ENCODE measurements around the gene MTUS2. TPM values are rescaled to one million over a fixed set of nuclear protein-coding genes. Genes with fewer than 3 reads are reported as not detected.
"Not testable (repeated sequence)": the region's sequence is repeated elsewhere in the genome, so short reads cannot be mapped to it uniquely, and the experiment has no call there.

Gene MTUS2
- total RNA-seq, 1 donor from 2014 or later = 4.1 TPM

DNA sequence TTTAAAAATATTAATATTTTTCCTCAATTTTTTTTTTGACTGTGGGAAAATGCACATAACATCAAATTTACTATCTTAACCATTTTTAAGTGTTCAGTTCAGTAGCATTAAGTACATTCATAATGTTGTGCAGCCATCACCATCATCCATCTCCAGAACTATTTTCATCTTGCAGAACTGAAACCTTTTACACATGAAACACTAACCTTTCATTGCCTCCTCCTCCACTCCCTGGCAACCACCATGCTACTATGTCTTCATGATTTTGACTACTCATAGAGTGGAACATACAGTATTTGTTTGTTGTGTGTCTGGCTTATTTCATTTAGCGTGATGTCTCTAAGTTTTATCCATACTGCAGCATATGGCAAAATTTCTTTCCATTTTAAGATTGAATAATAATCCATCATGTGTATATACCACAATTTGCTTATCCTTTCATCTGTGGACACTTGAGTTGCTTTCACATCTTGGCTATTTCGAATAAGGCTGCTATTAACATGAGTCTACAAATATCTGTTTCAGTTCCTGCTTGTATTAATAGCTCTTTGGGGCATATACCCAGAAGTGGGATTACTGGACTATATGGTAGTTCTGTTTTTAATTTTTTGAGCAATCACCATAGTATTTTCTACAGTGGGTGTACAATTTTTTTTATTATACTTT lies 376.4 kb downstream of the MTUS2 start:
- DNase-seq (ENCODE audit: extremely low spot score, unreplicated experiment) = no peak
- no peaks in the 10 kb centered on the region for H3K27me3 Mint-ChIP-seq
- H3K4me3 Mint-ChIP-seq = no peak overlapping the region
- H3K36me3 Mint-ChIP-seq = no peaks in the 10 kb centered on the region
- TF ChIP-seq, protein P1, sequence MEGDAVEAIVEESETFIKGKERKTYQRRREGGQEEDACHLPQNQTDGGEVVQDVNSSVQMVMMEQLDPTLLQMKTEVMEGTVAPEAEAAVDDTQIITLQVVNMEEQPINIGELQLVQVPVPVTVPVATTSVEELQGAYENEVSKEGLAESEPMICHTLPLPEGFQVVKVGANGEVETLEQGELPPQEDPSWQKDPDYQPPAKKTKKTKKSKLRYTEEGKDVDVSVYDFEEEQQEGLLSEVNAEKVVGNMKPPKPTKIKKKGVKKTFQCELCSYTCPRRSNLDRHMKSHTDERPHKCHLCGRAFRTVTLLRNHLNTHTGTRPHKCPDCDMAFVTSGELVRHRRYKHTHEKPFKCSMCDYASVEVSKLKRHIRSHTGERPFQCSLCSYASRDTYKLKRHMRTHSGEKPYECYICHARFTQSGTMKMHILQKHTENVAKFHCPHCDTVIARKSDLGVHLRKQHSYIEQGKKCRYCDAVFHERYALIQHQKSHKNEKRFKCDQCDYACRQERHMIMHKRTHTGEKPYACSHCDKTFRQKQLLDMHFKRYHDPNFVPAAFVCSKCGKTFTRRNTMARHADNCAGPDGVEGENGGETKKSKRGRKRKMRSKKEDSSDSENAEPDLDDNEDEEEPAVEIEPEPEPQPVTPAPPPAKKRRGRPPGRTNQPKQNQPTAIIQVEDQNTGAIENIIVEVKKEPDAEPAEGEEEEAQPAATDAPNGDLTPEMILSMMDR (conservative IDR thresholded peaks at IDR 0.05) = no peak
- H3K9me3 Mint-ChIP-seq = peaks cover 3% of the 10 kb centered on the region
- H3K4me1 Mint-ChIP-seq (ENCODE audit: unreplicated experiment) = no peaks in the 10 kb centered on the region
- no peak overlapping the region for H3K27ac Mint-ChIP-seq

- DNase-seq (ENCODE audit: extremely low spot score, unreplicated experiment); H3K4me1 Mint-ChIP-seq (ENCODE audit: unreplicated experiment); H3K27me3 Mint-ChIP-seq; H3K36me3 Mint-ChIP-seq; H3K9me3 Mint-ChIP-seq; H3K27ac Mint-ChIP-seq; H3K4me3 Mint-ChIP-seq: not testable (repeated sequence)
Measured at GRCh38 chr13:29202753-29203152, 382.6 kb downstream of the MTUS2 start.

DNA sequence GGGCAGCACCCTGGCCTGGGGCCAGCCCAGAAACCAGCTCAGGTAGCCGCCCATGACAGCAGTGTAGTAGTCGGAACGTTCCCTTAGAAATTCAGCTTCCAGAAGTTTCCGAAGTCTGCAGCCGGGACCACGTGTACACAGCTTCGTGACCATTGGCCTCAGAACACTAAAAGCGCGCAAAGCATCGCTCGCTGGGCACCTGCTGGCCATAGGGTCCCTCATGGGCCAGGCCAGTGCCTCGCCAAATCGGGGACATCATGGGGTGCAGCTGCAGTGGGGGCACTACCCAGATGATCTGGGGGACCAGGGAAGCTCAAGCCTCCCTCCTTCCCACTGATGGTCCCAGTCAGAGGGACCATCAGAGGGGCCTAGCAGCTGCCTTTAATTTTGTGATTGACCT lies 384.5 kb downstream of the MTUS2 start:
- no peaks in the 10 kb centered on the region for H3K36me3 Mint-ChIP-seq
- H3K4me3 Mint-ChIP-seq = no peak overlapping the region
- H3K27ac Mint-ChIP-seq = no peak overlapping the region
- H3K27me3 Mint-ChIP-seq = no peaks in the 10 kb centered on the region
- H3K4me1 Mint-ChIP-seq (ENCODE audit: unreplicated experiment) = no peaks in the 10 kb centered on the region
- no peaks in the 10 kb centered on the region for H3K9me3 Mint-ChIP-seq
- DNase-seq (ENCODE audit: extremely low spot score, unreplicated experiment) = no peak
- TF ChIP-seq, protein P1 (conservative IDR thresholded peaks at IDR 0.05) = no peak

GRCh38 chr13:29210676-29211075 lies 390.5 kb downstream of the MTUS2 start:
- peaks cover 4% of the 10 kb centered on the region for H3K36me3 Mint-ChIP-seq
- no peaks in the 10 kb centered on the region for H3K9me3 Mint-ChIP-seq
- no peak for DNase-seq (ENCODE audit: extremely low spot score, unreplicated experiment)
- H3K27me3 Mint-ChIP-seq = peaks cover 4% of the 10 kb centered on the region
- H3K4me1 Mint-ChIP-seq (ENCODE audit: unreplicated experiment) = no peaks in the 10 kb centered on the region
- TF ChIP-seq, protein P1 (conservative IDR thresholded peaks at IDR 0.05) = no peak
- H3K27ac Mint-ChIP-seq = no peak overlapping the region
- H3K4me3 Mint-ChIP-seq = no peak overlapping the region

DNA sequence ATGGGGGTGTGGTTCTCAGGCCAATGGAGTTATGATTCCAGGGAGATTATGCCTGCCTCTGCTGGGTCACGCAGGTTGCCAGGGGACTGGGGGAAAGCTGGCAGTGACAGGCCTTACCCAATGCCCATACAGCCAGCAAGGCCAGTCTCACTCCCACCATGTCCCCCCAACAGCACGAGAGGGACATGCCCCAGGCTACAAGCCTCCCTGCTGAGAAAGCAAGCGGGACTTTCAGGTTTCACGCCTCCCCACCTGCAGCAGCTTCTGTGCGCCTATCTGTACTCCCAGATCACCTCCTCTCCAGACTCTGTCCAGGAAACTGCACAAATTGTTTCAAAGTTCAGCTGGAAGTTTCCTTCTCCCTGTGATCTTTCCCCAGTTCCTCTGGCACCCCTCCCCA lies 391.0 kb downstream of the MTUS2 start:
- not testable (repeated sequence) for H3K4me3 Mint-ChIP-seq; H3K4me1 Mint-ChIP-seq (ENCODE audit: unreplicated experiment); H3K9me3 Mint-ChIP-seq; H3K36me3 Mint-ChIP-seq; H3K27me3 Mint-ChIP-seq; H3K27ac Mint-ChIP-seq; DNase-seq (ENCODE audit: extremely low spot score, unreplicated experiment)

DNA sequence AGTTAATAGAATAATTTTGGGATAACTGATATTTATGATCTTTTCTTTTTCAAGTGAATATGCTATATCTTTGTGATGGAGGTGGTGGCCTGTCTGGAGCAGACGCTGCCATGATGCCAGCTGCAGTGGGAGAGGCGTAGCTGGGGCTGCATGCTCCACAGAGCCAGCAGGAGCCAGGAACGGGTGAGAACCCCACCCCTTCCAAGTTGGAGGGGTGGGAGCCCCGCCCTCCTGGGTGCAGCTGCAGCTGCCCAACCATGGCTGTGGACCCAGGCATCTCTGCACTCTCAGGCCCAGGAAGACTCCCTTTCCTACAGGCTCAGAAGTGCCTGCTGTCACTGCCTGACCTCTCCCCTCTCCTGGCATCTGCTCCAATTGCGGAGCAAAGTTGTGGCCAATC lies 402.3 kb downstream of the MTUS2 start:
- H3K4me3 Mint-ChIP-seq = no peak overlapping the region
- no peaks in the 10 kb centered on the region for H3K9me3 Mint-ChIP-seq
- H3K4me1 Mint-ChIP-seq (ENCODE audit: unreplicated experiment) = no peaks in the 10 kb centered on the region
- TF ChIP-seq, protein P1 (conservative IDR thresholded peaks at IDR 0.05) = no peak
- no peak for DNase-seq (ENCODE audit: extremely low spot score, unreplicated experiment)
- H3K36me3 Mint-ChIP-seq = no peaks in the 10 kb centered on the region
- H3K27ac Mint-ChIP-seq = no peak overlapping the region
- H3K27me3 Mint-ChIP-seq = no peaks in the 10 kb centered on the region

GRCh38 chr13:29224206-29224605 lies 404.1 kb downstream of the MTUS2 start:
- H3K27ac Mint-ChIP-seq = no peak overlapping the region
- DNase-seq (ENCODE audit: extremely low spot score, unreplicated experiment) = no peak
- H3K27me3 Mint-ChIP-seq = no peaks in the 10 kb centered on the region
- H3K36me3 Mint-ChIP-seq = no peaks in the 10 kb centered on the region
- no peak overlapping the region for H3K4me3 Mint-ChIP-seq
- TF ChIP-seq, protein P1 (conservative IDR thresholded peaks at IDR 0.05) = no peak
- H3K9me3 Mint-ChIP-seq = no peaks in the 10 kb centered on the region
- H3K4me1 Mint-ChIP-seq (ENCODE audit: unreplicated experiment) = no peaks in the 10 kb centered on the region
